ENCODE results near the gene UBR1.
"Not testable (repeated sequence)": the region's sequence is repeated elsewhere in the genome, so short reads cannot be mapped to it uniquely, and the experiment has no call there.

UBR1 gene

DNA sequence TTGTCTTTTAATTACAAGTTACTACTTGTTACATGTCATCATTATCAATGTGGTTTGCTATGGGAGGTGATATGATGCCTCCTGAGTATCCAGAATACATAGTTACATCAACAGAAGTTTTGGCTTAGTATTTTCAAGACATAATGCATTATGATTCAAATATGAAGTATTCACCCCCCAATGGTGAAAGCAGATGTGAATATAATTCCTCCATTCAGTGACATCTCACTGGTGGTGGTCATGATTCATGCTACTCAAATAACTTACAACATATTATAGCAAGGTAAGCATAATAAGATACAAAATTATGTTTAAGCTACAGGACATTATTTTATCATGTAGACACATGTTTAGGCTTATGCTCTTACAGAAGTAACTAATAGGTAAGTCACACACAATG, 150.3 kb downstream of the UBR1 start:
- DNase-seq = no peak

DNA sequence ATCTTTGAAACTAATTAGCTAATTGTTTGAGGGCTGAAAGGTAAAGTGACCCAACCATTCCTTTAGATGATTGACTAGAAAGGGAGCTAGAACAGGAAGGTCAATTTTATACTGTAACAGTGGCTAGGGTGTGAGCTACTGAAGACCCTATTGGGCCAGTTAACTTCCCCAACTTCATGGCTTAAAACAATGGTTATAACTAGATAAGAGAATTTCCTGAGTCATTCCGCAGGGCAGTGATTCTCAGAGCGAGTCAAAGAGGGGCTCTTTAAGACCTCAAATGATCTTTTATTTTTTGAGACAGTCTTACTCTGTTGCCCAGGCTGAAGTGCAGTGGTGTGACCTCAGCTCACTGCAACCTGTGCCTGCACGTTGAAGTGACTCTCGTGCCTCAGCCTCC, 151.5 kb downstream of the UBR1 start:
- no peak for DNase-seq

DNA sequence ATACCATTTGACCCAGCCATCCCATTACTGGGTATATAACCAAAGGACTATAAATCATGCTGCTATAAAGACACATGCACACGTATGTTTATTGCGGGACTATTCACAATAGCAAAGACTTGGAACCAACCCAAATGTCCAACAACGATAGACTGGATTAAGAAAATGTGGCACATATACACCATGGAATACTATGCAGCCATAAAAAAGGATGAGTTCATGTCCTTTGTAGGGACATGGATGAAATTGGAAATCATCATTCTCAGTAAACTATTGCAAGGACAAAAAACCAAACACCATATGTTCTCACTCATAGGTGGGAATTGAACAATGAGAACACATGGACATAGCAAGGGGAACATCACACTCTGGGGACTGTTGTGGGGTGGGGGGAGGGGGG, 156.9 kb downstream of the UBR1 start:
- not testable (repeated sequence) for DNase-seq

DNA sequence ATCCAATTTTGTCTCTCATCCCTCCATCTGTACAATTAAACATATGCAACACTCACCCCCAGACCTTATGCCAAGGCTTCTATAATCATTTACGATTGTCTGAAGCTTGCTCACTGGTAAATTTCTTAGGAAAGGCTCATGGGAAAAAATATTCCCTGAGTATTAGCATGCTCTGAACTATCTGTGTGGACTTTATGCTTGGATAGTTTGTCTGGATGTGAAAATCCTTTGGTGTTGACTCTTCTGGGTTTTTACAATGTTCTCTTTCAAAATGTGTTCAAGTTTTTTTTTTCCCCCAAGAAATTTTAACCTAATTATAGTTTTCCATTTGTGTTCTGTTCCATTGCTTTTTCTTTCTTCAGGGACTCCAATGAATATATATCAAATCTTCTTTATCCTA, 165.3 kb downstream of the UBR1 start:
- no peak for DNase-seq

DNA sequence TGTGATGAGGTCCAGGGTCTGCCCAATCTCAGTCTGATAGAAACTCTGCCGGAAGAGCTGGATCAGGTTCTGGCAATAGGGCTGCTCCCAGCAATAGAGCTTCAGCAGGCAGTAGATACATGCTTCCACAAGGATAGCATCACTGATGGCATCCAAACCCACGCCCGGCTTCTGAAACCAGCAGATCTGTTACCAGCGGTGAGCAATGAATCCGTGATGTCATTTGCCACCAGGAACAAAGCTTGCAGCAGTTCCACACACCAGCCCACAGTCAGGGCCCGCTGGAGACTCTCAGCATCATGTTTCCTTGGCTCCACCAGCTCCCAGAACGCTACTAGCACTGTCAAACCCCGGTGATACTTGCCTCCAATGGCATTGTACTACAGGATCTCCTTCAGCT, 166.0 kb downstream of the UBR1 start:
- DNase-seq = no peak

DNA sequence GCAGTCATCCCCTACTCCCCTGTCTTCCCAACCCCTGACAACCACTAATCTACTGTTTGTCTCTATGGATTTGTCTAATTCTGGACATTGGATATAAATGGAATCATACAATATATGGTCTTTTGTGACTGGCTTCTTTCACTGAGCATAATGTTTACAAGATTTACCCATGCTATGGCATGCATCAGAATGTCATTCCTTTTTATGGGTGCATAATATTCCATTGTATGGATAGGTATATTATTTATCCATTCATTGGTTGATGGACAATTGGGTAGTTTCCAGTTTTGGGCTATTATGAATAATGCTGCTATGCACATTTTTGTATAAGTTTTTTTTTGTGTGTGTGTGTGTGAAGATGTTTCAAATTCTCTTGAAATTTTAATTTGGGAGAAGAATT, 168.7 kb downstream of the UBR1 start:
- DNase-seq = no peak

DNA sequence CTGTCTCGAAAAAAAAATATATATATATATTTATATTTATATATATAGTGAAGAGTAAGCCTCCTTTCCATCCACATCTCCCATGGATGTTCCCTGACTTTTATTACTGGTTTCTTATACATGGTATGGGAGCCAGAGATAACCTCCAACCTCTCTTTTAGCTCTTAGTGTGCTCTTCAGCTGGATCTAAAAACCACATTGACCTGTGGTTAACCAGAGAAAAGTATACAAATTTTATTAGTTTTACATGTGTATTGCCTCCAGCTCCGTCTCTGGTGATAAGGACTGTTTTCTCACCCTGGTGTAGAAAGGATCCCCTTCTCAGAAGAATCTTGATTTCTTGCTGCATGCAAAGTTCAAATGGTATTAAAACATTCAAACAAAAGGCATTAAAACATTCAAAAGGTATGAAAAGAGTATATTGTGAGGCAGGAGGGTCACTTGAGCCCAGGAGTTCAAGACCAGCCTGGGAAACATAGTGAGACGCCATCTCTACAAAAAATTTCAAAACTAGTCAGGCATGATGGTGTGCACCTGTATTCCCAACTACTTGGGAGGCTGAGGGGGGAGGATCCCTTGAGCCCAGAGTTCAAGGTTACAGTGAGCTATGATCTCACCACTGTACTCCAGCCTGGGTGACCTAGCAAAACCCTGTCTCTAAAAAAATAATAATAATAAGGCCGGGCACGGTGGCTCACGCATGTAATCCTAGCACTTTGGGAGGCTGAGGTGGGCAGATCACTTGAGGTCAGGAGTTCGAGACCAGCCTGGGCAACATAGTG, 171.8 kb downstream of the UBR1 start:
- no peak for DNase-seq

DNA sequence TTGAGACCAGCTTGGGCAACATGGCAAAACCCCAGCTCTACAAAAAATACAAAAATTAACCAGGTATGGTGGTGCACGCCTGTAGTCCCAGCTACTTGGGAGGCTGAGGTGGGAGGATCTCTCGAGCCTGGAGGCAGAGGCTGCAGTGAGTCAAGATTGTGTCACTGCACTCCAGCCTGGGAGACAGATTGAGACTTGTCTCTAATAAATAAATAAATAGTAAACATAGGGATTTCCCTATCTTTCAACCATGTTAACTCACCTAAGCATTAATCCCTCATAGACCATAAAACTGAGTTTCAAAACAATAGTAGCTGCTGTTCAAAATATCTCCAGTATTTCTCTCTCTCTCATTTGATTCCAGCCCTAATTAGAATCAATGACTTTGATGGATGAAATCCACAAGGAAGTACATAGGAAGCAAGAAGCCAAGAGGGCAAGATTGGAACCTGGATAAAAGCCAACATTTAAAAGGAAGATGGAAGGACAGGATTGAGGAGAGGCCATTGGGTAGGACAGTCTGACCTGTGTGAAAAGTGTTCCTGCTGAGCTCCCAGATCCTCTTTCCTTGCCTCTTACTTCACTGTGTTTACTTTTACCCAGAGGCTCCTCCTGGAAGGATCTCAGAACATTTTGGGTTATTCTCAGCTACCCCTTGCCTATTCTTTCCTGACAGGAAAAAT, 172.9 kb downstream of the UBR1 start:
- no peak for DNase-seq

DNA sequence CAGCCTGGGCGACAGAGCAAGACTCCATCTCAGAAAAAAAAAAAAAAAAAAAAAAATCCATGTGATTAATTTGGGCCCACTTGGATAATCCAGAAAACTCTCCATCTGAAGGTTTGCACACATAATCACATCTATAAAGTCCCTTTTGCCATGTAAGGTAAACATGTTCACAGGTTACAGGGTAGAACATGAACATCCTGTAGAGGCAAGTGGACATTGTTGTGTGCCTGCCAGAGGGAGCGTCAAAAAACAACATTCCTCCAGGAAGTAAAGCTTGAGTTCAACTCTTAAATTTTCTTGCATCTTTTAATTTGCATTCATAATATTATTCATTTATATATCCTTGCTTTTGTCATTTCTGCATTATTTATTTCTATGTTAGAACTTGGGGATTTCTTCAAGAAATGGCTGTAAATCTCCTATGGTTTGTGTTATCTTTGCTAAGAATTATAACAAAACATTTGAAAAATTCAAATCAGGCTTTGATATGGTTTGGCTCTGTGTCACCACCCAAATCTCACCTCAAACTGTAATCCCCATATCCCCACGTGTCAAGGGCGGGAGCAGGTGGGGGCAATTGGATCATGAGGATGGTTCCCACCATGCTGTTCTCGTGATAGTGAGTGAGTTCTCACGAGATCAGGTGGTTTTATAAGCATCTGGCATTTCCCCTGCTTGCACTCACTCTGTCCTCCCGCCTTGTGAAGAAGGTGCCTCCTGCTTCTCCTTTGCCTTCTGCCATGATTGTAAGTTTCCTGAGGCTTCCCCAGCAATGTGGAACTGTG, 173.9 kb downstream of the UBR1 start:
- DNase-seq = no peak

DNA sequence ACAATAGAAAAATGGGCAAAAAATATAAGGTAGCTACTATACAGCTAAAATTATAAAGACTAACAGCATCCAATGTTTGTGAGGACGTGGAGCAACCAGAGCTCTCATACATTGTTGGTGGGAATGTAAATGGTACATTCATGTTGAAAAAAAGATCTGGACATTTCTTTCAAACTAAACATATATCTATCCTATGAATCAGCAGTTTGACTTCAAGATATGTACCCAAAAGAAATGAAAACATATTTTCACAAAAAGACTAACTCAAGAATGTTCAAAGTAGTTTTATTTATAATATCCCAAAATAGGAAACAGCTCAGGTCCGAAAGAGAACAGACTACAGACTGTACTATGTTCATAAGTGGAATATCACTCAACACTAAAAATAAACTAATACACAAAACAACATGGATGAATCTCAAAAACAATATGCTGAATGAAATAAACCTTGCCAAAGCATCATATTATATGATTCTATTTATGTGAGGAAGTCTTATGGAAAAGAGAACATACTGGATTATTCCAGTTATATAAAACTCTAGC, 176.5 kb downstream of the UBR1 start:
- no peak for DNase-seq

DNA sequence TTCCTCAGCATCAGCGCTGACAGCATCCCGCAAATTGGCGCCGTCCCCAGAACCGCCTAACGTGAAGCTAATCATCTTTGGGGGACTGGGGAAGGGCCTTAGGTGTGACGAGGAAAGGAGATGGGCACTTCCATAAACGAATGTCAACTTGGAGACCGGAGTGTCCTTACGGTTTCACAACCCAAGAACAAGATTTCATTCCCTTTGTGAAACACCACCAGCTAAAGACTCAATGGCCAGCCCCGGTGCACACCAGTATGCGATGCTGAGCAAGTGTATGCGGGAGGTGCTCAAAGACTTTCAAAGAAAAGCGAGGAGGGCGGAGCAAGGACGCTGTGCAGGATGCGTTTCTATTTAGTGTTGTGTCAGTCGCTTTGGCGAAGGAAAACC, 184.5 kb downstream of the UBR1 start:
- DNase-seq = no peak

DNA sequence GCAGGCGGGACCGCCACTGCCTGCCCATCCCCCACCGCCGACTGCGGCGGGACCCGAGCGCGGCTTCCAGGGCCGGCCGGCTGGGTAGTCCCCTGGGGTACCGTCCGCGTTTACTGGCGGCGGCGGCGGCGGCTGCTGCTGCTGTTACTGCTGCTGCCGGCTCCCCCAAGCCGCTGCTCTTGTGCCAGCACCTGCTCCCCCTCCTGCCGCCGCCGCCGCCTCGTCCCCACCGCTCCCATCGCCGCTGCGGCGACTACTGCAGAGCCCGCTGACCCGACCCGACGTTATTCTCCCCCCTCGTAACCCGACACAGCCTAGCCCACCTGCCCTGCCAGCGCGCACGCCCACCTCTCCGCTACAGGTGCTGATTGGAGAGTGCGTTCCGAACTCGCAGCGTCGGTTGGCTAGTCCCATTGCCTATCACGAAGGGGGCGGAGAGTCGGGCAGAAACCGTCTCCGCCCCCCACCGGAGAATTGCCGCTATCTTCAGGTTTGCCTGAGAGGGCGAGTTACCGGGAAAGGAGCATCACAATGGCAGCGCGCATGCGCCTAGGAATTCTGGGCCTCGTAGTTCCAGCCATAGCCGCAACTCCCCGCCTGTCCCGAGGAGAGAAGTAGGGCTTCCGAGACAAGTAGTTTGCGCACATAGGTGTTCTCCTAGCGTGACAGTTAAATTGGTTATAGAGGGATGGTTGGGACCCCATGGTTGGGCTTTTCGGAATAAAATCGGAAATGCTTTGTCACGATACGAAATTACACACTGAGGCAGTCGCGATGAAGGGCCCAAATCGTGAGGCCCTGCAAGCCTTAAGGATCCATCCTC, 185.1 kb downstream of the UBR1 start, which contains the start of gene TTBK2:
Gene TTBK2 (minus strand): TSS at position 260 of the 823 bp plus-strand sequence. CDS start 42,161 bp downstream, outside the sequence.
- peak; percentile 90 to 93 for DNase-seq

DNA sequence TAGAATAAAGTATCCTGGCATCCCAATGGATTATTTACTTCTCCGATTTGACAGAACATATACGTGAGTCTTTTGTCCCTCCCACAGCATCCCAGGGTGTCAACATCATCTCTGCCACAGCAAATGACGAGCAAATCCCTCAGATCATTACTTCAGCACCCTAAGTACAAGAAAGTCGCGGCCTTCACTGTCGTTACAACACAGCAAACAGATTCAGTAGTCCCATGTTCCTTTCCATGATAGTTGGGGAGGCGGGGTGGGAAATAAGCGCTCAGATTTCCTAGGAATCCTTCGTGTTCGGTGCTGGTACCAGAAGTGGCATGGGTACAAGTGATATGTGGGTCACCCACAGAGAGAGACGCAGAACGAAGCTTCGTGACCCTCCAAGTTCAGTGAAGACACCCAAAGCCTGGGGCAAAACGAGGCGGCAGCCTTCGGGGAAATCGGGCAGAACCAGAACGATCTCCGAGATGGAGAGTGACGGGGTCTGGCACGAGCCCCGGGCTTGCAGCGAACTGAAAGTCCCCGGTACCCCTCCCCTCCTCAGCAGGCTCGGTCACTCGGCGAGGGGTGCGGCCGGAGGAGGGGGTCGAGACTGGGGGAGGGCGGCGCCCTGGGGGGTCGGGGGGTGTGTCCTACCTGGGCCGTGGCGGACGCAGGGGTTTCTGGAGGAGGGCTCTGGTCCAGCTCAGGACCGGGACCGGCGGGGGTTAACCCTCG, 185.9 kb downstream of the UBR1 start:
- peak in 1 of 2 experiments; percentile 21 for DNase-seq

DNA sequence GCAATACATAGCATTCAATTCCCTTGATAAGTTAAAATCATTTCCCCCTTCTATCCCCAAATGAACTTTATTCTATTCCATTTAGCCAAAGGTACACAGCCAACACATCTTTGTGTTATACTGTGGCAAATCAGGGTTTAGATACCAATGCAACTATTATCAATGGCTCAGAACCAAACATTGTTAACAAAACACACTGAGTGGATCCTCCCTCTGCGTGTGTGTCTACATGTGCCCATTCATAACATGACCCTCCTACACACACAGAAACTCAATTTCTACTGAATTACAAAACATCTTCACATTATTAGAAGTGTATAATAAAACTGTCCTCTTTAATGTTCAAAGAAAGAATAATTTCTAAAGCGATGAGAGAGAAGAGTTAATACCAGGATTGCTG, 186.5 kb downstream of the UBR1 start:
- no peak for DNase-seq

DNA sequence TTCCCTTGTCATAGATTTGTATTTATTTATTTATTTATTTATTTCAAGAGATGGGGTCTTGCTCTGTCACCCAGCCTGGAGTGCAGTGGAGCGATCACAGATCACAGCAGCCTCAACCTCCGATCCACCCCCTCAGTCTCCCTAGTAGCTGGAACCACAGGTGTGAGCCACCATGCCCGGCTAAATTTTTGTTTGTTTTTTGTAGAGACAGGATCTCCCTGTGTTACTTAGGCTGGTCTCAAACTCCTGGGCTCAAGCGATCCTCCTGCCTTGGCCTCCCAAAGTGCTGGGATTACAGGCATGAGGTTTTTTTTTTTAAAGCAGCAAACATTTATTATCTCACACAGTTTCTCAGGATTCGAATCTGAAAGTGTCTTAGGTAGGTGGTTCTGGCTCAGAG, 187.8 kb downstream of the UBR1 start:
- DNase-seq = no peak

DNA sequence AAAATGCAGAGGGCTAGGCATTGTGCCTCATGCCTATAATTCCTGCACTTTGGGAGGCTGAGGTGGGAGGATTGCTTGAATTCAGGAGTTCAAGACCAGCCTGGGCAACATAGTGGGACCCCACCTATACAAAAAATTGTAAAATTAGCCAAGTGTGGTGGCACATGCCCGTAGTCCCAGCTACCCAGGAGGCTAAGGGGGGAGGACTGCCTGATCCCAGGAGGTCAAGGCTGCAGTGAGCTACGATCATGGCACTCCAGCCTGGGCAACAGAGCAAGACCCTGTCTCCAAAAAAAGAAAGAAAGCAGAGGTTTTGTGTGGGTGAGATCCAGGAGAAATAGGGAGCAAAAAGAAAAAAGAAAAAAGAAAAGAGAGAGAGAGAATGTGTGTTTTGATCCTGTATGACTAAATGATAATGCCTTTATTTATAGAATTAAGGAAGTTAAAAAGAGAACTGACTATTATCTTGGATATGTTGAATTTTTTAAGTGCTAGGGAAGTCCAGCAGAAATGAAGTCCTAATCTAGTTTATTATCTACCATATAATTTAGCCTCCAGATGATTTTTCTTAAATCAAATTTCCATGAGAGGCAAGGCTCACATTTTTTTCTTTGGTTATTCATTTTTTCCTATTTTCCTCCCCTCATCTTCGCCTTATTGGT, 190.1 kb downstream of the UBR1 start:
- no peak for DNase-seq

DNA sequence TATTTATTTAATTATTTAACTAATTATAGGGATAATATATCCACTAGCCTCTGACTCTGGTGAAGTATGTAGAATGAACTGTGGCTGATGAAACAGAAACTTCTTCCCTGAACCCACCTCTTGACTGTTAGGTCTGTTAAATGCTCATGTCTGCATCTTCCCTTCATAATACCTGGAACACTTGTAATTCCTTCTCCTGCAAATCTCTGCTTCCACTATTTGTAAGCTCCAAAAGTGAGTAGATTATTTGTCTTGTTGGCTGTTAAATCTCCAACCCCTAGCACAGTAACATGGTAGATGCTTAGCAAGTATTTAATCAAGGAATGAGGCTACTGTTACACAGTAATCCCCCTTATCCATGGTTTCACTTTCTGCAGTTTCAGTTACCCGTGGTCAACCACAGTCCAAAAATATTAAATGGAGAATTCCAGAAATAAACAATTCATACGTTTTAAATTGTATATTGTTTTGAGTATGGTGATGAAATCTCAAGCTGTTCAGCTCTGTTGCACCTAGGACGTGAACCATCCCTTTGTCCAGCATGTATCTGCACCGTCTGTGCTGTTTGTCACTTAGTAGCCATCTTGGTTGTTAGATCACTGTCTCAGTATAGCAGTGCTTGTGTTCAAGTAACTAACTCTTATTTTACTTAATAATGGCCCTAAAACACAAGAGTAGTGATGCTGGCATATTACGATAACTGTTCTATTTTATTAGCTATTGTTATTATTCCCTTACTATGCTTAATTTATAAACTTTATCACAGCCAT, 190.9 kb downstream of the UBR1 start:
- DNase-seq = no peak

DNA sequence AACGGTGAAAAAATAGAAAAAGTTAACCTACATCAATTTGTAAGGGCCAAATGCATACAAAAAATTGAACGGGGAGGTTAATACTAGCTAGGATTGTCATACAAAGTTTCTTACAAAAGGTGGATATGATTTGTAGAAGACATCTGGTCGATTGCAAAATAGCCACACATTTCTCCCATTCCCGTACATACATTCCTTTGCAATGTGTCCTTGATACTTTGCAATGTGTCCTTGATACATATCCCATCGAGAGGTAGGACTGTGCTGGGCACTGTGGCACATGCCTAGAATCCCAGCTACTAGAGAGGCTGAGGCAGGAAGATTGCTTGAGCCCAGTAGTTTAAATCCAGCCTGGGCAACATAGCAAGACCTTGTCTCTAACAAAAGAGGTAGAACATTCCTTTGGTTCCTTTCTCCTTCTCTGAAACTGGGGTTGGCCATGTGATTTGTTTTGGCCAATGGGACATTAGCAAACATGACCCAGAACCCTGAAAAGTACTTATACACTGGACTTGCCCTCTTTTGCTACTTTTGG, 194.7 kb downstream of the UBR1 start:
- DNase-seq = no peak

DNA sequence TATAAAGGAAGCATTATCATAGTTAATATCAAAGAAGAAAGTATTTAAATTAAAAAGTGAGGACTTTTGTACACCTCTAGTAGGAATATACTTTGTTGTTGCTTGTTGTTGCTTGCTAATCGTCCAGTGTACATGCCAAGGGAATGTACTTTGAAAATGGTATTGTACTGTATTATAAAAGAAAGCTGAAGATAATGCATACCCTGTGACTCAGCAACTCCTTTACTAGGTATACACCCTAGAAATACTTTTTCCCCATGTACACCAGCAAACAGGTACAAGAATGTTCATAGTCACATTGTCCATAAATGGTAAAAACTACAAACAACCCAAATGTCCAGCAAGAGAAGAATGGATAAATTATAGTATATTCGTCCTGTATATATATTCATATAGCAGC, 197.3 kb downstream of the UBR1 start:
- no peak for DNase-seq
